CD4-positive, alpha-beta T cell treated with Interleukin-15 for 1 hour (primary cell): ENCODE results near the gene ABCA3.

Experiments used
- DNase-seq: peaks from one replicate; pipeline ENCODE4 v3.0.0-alpha.2; 2020

The ABCA3 gene

DNA sequence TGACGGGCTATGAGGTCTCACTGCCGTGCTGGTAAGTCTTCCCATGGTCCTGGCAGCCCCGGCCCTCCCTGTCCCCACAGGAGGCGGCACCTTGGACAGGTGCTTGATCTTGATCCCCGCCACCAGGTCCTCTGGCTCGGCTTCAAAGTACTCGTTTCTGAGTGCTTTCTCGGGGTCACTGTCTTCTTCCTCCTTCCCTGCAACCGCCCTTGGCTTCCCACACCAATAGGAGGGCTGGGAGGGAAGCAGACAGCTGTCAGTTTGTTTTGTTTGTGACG lies 40.7 kb downstream of the ABCA3 start:
- DNase-seq, result no peak

DNA sequence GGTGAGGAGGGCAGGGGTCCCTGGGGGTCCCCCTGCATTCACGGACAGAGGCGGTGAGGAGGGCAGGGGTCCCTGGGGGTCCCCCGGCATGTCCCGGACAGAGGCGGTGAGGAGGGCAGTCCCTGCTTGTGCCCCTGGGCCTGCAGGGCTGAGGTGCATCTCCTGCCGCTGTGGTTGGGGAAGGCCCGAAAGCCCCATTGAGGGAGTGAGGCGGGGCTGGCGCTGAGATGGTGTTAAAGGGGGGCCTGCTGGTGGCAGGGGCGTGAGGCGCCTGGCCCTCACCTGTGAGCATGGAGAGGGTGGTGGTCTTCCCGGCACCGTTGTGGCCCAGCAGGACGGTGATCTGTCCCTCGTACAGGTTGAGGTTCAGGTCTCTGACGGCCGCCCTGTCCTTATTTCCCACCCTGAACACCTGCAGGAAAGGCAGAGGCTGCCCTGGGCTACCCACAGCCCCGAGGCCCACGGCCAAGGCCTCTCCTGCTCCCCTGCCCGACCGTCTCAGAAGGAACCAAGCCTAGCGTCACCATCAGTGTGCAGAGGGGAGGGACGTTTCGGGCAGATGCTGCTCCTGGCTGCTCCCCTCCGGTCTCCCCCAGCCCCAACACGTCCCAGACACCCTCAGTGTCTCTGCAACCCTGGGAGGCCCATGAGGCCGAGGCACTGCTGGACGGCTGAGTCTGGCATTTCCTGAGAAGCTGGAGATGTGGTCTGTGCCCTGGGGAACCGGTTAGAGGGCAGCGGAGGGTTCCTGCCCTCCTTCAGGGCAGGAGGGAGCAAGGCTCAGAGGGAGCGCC lies 41.2 kb downstream of the ABCA3 start:
- no peak for DNase-seq

DNA sequence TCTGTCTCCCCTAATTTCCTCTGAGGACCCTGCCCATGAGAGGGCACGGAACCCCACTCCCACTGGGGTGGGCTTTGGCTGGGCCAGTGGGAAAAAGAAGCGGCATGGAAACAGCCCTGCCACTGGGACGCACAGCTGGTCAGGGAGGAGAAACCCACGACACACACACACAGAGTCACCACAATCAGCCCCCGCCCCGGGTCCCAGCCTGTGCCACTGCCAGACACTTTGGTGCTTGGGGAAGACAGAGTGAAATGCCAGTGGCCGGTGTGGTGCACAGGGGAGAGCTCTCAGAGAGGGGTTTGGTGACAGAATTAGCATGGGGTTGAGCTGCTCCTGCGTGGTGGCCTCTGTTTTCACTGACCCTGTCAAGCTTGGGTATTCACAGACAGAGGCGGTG lies 41.9 kb downstream of the ABCA3 start:
- no peak for DNase-seq

- DNase-seq, result no peak
Measured at GRCh38 chr16:2297506-2297860, 43.0 kb downstream of the ABCA3 start.

- DNase-seq, result no peak
Measured at GRCh38 chr16:2296661-2297505, 43.6 kb downstream of the ABCA3 start.

- DNase-seq, result no peak
Measured at GRCh38 chr16:2295056-2295798, 45.3 kb downstream of the ABCA3 start.

DNA sequence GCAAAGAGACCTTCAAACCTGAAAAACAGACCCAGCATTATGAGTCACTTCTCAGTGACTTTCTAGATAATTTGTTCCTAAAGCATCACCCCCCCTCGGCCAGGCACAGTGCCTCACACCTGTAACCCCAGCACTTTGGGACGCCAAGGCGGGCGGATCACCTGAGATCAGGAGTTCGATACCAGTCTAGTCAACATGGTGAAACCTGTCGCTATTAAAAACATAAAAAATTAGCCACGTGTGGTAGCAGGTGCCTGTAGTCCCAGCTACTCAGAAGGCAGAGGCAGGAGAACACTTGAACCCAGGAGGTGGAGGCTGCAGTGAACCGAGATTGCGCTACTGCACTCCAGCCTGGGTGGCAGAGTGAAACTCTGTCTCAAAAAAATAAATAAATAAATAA lies 48.3 kb downstream of the ABCA3 start:
- DNase-seq, result no peak

GRCh38 chr16:2289282-2289681 lies 51.2 kb downstream of the ABCA3 start:
- no peak for DNase-seq

DNA sequence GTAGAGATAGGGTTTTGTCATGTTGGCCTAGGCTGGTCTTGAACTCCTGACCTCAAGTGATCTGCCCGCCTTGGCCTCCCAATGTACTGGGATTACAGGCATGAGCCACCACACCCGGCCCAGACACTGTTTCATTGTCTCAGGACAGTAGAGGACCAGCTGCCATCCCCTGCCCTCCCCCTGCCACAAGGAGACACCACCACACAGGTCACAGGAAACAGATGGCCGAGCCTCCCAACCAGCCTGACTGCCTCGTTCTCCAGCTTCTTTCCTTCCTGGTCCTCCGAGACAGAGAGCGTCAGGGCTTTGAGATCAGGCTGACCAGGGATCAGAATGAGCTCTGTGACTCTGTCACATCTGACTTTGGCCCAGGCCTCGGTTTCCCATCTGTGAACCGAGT lies 51.8 kb downstream of the ABCA3 start:
- no peak for DNase-seq

GRCh38 chr16:2287916-2288547 lies 52.5 kb downstream of the ABCA3 start:
- no peak for DNase-seq

DNA sequence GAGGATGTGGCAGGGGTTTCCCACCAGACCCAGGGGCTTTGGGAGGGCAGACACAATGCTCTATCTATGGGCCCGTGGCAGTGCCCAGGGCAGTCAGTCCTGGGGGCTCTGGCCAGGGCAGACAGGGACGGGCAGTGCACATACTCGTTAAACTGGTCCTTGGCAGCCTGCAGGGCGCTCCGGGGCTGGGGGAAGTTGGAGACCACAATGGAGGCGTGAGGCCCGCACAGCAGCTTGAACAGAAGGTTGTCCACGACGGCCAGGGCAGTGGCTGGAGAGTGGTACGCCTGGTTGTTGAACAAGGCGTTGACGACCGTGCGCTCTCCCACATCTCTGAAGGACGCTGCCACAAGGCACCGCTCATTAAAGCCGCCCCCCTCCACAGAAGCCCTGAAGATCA lies 54.0 kb downstream of the ABCA3 start:
- DNase-seq, result no peak

DNA sequence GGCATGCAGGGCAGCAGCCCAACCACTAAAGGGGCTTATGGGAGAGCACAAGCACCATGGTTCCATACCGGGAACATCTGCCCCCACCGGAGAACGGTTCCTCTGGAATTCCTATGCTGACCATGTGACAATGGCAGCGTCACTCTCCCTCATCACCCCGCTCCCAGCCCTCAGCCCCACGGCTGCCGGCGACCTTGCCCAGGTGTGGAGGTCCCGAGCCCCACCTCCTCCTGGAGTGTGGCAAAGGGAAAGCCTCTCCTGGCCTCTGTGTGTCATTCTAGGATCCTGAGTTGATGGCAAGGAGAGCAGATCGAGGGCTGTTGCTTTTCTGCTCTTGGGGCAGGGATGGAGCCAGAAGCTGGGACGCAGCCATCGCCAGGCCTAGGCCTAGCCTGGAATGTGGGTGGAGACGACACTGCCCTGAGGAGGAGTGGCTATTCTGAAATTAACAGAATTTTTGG lies 54.8 kb downstream of the ABCA3 start:
- no peak for DNase-seq

DNA sequence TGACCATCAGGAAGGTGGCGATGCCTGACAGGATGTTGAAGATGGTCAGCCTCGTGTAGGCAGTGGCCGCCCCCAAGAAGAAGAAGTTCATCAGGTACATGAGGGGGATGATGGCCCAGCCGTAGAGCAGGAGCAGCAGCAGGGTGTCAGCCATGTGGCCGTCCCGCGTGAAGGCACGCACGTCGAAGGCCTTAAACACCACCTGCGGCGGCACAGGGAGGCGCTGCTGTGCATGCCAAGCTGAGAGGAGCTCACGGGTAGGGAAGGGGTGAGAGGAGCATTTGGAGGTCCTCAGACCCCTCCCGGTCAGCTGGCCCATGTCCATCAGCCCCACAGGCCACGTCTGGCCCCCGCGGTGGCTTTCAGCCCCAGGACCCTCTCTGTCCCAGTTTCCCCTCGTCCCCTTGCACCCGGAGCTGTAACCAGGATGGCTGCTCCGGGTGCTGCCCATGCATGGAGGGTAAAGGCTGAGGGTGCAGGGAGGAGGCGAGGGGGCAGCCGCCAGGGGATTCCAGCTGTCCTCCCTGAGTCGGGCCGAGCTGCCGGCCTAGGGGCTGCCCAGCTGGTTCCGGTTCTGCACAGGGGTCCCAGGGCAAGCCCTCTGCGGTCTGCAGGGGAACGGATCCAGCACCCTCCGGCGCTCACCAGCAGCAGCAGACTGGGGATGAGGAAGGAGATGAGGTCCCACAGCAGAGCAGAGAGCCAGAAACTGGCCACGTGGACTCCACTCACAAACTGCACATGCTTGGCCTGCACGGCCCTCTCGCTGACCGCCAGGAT lies 55.5 kb downstream of the ABCA3 start:
- DNase-seq, result no peak

GRCh38 chr16:2284001-2284770 lies 56.3 kb downstream of the ABCA3 start:
- no peak for DNase-seq

DNA sequence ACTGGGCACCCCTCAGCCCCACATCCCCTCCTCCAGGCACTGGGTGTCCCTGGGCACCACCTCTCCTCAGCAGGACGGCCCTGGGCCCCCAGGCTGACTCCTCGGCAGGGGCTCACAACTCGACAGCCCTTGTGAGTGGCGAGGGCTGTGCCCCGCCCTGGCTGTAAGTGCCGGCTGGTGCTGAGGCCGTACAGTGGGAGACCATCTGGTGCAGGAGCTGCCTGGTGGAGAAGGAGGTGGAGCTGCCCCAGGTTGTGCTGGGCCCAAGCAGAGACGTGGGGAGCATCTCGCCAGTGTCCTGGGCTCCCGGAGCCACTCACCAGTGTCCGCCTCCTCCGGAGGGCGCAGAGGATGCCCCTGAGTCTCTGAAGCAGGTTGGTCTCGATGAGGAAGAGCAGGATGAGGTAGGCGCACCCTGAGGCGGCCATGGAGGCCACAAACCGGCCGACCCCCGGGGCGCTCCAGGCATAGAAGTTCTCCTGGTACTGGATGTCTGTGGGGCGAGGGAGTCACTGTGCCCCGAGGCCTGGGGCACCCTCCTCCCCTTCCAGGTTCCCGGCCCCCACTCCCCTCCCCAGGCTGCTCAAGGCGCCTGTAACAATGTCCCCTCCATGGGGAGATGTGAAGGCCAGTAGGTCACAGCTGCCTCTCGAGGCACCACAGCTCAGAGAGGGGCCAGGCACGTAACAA lies 57.5 kb downstream of the ABCA3 start:
- DNase-seq, result no peak

DNA sequence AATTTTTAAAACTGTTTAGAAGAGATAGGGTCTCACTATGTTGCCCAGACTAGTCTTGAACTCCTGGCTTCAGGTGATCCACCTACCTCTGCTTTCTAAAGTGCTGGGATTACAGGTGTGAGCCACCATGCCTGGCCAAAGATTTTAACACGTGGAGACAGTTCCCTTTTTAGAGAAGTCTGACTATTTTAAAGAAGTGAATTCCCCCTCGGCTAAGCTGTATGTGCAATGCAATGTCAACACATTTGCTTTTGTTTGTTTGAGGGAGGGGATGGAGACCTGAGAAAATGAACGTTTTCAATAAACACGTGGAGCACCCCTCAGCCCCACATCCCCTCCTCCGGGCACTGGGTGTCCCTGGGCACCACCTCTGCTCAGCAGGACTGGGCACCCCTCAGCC lies 58.3 kb downstream of the ABCA3 start:
- DNase-seq, result no peak

DNA sequence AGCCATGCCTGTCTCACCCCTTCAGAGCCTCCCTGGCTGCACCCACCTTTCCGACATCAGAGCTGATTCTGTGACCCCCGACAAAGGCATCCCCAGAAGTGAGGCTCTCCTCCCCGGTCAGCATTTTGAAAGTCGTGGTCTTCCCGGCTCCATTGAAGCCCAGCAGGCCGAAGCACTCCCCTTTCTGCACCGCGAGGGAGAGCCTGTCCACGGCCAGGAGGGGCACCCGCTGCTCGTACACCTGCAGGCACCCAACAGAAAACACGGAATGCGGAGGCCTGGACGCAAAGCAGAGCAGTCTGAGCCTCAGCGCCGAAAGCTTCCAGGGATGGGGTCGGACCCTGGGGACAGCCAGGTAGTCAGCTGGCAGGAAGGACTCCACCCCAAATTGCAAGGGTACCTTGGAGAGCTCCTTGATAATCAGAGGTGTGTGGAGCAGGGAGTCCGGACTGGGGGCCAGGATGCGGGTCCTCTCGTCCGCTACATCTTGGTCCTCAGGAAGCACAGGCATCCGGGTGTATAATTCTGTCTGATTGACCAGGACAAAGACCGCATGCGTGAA lies 59.5 kb downstream of the ABCA3 start:
- no peak for DNase-seq

DNA sequence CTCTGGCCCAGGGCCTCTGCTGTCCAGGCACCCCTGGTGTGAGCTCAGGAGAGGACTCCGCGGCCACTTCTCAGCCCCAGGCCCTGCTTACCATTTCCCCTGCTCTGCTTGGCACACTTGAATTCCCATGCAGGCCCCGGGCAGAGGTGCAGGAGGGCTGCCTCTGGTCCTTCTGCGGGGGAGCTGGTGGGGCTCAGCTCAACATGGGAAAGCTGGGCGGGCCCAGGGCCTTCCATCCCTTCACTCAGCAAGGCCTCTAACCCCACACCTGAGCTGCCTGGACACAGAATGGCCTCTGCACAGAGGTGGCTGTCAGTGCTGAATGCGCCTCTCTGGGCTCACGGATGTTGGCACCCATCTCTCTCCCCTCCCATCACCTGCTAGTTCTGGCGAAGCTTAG lies 60.1 kb downstream of the ABCA3 start:
- DNase-seq, result no peak

GRCh38 chr16:2278956-2279800 lies 61.4 kb downstream of the ABCA3 start:
- DNase-seq, result no peak

DNA sequence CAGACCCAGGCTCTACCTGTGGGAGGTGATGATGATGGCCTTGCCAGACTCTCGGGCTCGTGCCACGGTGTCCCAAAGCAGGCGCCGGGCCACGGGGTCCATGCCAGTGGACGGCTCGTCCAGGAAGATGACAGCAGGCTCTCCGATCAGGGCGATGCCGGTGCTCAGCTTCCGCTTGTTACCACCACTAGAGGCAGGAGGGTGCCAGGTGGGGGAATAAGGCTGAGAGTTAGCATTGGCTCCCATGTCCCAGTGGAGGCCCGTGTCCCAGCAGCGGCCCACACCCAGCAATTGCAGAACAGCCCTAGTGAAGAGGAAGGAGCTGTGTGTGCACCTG lies 62.3 kb downstream of the ABCA3 start:
- DNase-seq, result no peak
